HepG2 (cell line): Measurements from ENCODE around the gene GPR27.

Experiments used
- NFYB ChIP-seq: sonication (generic); formaldehyde crosslinking; IDR thresholded peaks from 2 replicates; pipeline ENCODE4 v1.4.0; 2020; ENCODE audit warnings: missing genetic modification reagents
- RFX1 ChIP-seq: fragments of 450-650 bp; IDR thresholded peaks from 2 replicates; pipeline ENCODE4 v1.6.1; 2017
- ZNF101 ChIP-seq: sonication (generic); formaldehyde crosslinking; IDR thresholded peaks from 2 replicates; pipeline ENCODE4 v1.4.0; 2020; ENCODE audit warnings: mild to moderate bottlenecking, low read depth, missing genetic modification reagents, borderline replicate concordance
- ZNF143 ChIP-seq: sonication (generic); formaldehyde crosslinking; IDR thresholded peaks from 2 replicates; pipeline ENCODE4 v1.4.0; 2020; ENCODE audit warnings: missing genetic modification reagents
- ZNF530 ChIP-seq: sonication (generic); formaldehyde crosslinking; IDR thresholded peaks from 2 replicates; pipeline ENCODE4 v1.5.0; 2020; ENCODE audit warnings: low read depth, mild to moderate bottlenecking, missing genetic modification reagents
- TF ChIP-seq, protein P1 (sequence below): sonication (generic); formaldehyde crosslinking; IDR thresholded peaks from 2 replicates; pipeline ENCODE4 v1.4.0; 2020; ENCODE audit warnings: low read depth, mild to moderate bottlenecking, missing genetic modification reagents

DNA sequence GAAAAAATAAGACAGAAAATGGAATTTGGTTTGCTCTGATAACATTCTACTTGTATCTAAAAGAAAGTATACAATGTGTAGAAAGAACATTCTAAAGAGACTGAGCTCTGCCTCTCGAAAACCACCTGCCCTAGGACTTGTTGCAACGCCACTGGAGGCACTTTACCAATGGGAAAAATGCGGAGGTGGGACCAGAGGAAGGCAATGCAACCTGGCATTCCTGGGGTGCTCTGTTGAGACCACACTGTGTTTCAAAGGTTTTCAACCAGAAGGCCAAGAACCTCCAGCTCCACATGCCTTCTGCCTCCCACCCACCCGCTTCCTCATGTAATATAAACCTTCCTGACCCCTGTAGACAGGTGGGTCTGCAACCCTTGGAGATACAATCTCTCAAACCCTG is 26.8 kb downstream of the GPR27 start:
- TF ChIP-seq ZNF143 (CRISPR knock-in tag) (no peak), ZNF101 (no peak), RFX1 (no peak), ZNF530 (no peak), NFYB (CRISPR knock-in tag) (no peak)
- TF ChIP-seq, protein P1, sequence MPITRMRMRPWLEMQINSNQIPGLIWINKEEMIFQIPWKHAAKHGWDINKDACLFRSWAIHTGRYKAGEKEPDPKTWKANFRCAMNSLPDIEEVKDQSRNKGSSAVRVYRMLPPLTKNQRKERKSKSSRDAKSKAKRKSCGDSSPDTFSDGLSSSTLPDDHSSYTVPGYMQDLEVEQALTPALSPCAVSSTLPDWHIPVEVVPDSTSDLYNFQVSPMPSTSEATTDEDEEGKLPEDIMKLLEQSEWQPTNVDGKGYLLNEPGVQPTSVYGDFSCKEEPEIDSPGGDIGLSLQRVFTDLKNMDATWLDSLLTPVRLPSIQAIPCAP (CRISPR knock-in tag) = no peak
